ENCODE measurements around the gene OCRL. TPM values are rescaled to one million over a fixed set of nuclear protein-coding genes. Genes with fewer than 3 reads are reported as not detected.

Gene OCRL
- total and polyA plus RNA-seq, 2 of the 4 experiments (the other 2 are of a cell fraction): 19.4 to 20.6 TPM

GRCh38 chrX:129495900-129496299, 44.2 kb upstream of the OCRL start:
- Histone ChIP-seq H3K4me2 (ENCODE audit: low read depth, low read length) (peak overlapping the region; percentile 44; the same call in 1 of the 2 replicates), H3K4me3 (ENCODE audit: insufficient read depth, low read depth, low read length) (no peak overlapping the region), H4K5ac (ENCODE audit: low read depth, low read length) (no peak overlapping the region), H2AK5ac (ENCODE audit: low read depth, low read length) (no peak overlapping the region), H2AFZ (replicated peaks; ENCODE audit: low read length, poor library complexity) (no peak overlapping the region), H3K23ac (ENCODE audit: low read depth, low read length) (no peak overlapping the region), H3K4me1 (ENCODE audit: control insufficient read depth, insufficient read depth, low read length) (peaks cover 6% of the 10 kb centered on the region; the same call in 1 of the 2 replicates), H3K27me3 (ENCODE audit: control insufficient read depth, insufficient read depth, low read length) (0 out of 2 replicates have a peak, but pooled peaks cover 2% of the 10 kb centered on the region), H3K9me1 (ENCODE audit: insufficient read depth, low read length) (no peaks in the 10 kb centered on the region; the same call in none of the 2 replicates), H2BK15ac (ENCODE audit: low read depth, low read length) (no peak overlapping the region), H4K20me1 (ENCODE audit: insufficient read depth, low read length) (peaks cover 6% of the 10 kb centered on the region; the same call in 1 of the 2 replicates), H2BK5ac (ENCODE audit: low read depth, low read length, poor library complexity, severe bottlenecking) (peak overlapping the region; percentile 69), H3K79me1 (ENCODE audit: low read depth in 1 of 2, low read length in 2 of 2) (peaks cover 2 to 18% of the 10 kb centered on the region in 2 experiments), H2BK120ac (ENCODE audit: low read depth, low read length) (no peak overlapping the region), H3K27ac (ENCODE audit: insufficient read depth, low read length) (peak overlapping the region; percentile 46; the same call in 1 of the 2 replicates), H2AK9ac (replicated peaks; ENCODE audit: low read depth, low read length, poor library complexity) (no peak overlapping the region), H3K9ac (ENCODE audit: low read depth, low read length) (no peak overlapping the region), H3K56ac (ENCODE audit: extremely low read depth, insufficient read depth, low read length) (no peak overlapping the region), H3K9me3 (ENCODE audit: control insufficient read depth, insufficient read depth, low read length) (no peaks in the 10 kb centered on the region), H3K18ac (ENCODE audit: low read depth, low read length) (peak overlapping the region; percentile 64; the same call in 1 of the 2 replicates), H4K8ac (ENCODE audit: low read depth in 2 of 2, low read length in 2 of 2) (no peak overlapping the region), H3K4ac (ENCODE audit: low read depth, low read length) (no peak overlapping the region), H3K36me3 (ENCODE audit: control insufficient read depth, insufficient read depth, low read length) (peaks cover 22% of the 10 kb centered on the region), H4K91ac (ENCODE audit: insufficient read depth, low read depth, low read length) (no peak overlapping the region), H3K14ac (replicated peaks; ENCODE audit: low read depth, low read length) (no peak overlapping the region), H2BK20ac (ENCODE audit: low read depth, low read length) (peak overlapping the region; percentile 7; the same call in 1 of the 2 replicates)
- TF ChIP-seq SMC3 (IDR thresholded peaks at IDR 0.05; ENCODE audit: low read depth, low read length): no peak
- no peak for TF ChIP-seq NFE2L2 (IDR thresholded peaks at IDR 0.05; ENCODE audit: low read depth, low read length)
- no peak for TF ChIP-seq USF2 (IDR thresholded peaks at IDR 0.05; ENCODE audit: low read depth, low read length)
- dilution Hi-C loops (cut with HindIII; ENCODE audit: low sequenced_read_pairs, unreplicated experiment) (no loop called here), intact Hi-C loops (cut with micrococcal nuclease) (no loop called here), in situ Hi-C loops (cut with MboI; ENCODE audit: low sequenced_read_pairs) (no loop called here)
- DNase-seq: peak; percentile 48
- BruUV-seq (replicated peaks): no TSS peak
- no CpG with 5 or more reads among the region's 5 CpGs for WGBS, 2 experiments (ENCODE audit: extremely low coverage in 2 of 2, insufficient read length in 1 of 2)
- CTCF ChIA-PET: no interaction called here
- POLR2A ChIA-PET (ENCODE audit: unreplicated experiment): no interaction called here
- ATAC-seq (ENCODE audit: low read depth): peak; percentile 44

Data from IMR-90 (cell line).